Measurements from ENCODE around the gene MYNN.

Gene MYNN

DNA sequence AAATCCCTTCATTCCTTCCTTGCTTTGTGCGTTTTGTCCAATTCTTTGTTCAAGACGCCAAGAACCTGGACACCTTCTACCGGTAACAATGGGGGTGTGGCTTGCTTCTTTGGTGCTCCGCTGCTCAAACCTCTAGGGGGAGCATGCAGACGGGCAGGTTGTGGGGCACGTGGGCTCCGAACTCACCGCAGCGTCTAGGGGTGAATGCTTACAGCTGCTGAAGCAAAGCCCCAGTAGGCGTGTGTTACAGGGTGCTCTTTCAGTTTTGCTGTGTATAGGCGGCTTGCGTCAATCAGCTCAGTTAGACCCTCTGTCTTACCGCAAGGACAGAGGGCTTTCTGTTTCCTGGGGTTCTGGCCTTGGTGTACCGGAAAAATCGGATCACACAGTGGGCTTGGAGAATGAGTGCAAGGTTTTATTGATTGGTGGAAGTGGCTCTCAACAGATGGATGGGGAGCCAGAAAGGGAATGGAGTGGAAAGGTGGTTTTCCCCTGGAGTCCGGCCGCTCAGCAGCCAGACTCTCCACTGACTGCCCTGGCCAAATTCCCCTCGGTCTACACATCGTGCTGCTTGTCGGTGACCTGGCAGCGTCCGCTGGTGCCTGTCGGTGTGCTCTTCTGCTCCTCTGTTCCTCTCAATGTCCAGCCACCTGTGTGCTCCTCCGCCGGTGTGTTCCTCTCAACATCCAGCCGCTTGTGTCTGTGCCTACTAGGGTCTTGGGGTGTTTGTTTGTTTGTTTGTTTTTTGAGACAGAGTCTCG lies 40.7 kb downstream of the MYNN start:
- DNase-seq (ENCODE audit: low read depth) = no peak
- no peak overlapping the region for H3K4me3 ChIP-seq (ENCODE audit: low read depth, low read length)

DNA sequence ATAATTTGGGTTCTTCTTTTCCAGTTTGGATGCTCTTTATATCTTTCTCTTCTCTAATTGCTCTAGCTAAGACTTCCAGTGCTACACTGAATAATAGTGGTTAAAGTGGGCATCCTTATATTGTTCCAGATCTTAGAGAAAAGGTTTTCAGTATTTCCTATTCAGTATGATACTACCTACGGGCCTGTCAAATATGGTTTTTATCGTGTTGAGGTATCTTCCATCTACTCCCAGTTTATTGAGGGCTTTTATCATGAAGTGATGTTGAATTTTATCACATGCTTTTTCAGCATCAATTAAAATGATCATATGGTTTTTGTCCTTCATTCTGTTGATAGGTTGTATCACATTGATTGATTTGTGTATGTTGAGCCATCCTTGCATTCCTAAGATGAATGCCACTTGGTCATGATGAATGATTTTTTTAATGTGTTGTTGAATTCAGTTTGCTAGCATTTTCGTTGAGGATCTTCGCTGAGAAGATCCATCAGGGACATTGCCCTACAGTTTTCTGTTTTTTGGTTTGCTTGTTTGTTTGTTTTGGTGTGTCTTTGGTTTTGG lies 42.5 kb downstream of the MYNN start:
- TF ChIP-seq, protein P1, sequence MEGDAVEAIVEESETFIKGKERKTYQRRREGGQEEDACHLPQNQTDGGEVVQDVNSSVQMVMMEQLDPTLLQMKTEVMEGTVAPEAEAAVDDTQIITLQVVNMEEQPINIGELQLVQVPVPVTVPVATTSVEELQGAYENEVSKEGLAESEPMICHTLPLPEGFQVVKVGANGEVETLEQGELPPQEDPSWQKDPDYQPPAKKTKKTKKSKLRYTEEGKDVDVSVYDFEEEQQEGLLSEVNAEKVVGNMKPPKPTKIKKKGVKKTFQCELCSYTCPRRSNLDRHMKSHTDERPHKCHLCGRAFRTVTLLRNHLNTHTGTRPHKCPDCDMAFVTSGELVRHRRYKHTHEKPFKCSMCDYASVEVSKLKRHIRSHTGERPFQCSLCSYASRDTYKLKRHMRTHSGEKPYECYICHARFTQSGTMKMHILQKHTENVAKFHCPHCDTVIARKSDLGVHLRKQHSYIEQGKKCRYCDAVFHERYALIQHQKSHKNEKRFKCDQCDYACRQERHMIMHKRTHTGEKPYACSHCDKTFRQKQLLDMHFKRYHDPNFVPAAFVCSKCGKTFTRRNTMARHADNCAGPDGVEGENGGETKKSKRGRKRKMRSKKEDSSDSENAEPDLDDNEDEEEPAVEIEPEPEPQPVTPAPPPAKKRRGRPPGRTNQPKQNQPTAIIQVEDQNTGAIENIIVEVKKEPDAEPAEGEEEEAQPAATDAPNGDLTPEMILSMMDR (IDR thresholded peaks at IDR 0.05; ENCODE audit: control insufficient read depth, extremely low read depth, insufficient read depth) = no peak
- DNase-seq (ENCODE audit: low read depth) = no peak
- no peak overlapping the region for H3K4me3 ChIP-seq (ENCODE audit: low read depth, low read length)

More for the DNA sequence above, 40.7 kb downstream of the MYNN start:
- TF ChIP-seq, protein P1 (IDR thresholded peaks at IDR 0.05; ENCODE audit: control insufficient read depth, extremely low read depth, insufficient read depth) = no peak

DNA sequence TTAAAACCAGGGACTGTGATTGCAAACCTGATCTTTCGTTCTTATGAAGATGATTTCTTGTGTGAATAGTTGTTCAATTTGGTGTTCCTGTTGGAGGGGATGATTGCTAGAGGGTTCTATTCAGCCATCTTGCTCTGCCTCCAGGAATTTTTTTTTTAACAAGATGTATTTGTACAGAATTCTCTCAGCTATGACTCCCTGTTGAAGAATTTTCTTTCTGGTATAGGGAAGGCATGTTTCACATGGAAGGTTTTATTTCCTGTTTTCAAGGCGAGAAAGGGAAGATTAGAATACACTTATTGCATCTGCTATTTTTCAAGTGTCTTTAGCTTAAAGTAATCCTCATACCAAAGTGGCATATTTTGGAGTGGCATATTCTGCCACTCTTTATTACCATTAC lies 45.1 kb downstream of the MYNN start:
- no peak overlapping the region for H3K4me3 ChIP-seq (ENCODE audit: low read depth, low read length)
- TF ChIP-seq, protein P1 (IDR thresholded peaks at IDR 0.05; ENCODE audit: control insufficient read depth, extremely low read depth, insufficient read depth) = no peak
- no peak for DNase-seq (ENCODE audit: low read depth)

GRCh38 chr3:169822091-169822490 lies 48.9 kb downstream of the MYNN start:
- TF ChIP-seq, protein P1 (IDR thresholded peaks at IDR 0.05; ENCODE audit: control insufficient read depth, extremely low read depth, insufficient read depth) = no peak
- H3K4me3 ChIP-seq (ENCODE audit: low read depth, low read length) = no peak overlapping the region
- DNase-seq (ENCODE audit: low read depth) = no peak

GRCh38 chr3:169822540-169822939 lies 49.3 kb downstream of the MYNN start:
- H3K4me3 ChIP-seq (ENCODE audit: low read depth, low read length) = no peak overlapping the region
- DNase-seq (ENCODE audit: low read depth) = no peak
- TF ChIP-seq, protein P1 (IDR thresholded peaks at IDR 0.05; ENCODE audit: control insufficient read depth, extremely low read depth, insufficient read depth) = no peak

DNA sequence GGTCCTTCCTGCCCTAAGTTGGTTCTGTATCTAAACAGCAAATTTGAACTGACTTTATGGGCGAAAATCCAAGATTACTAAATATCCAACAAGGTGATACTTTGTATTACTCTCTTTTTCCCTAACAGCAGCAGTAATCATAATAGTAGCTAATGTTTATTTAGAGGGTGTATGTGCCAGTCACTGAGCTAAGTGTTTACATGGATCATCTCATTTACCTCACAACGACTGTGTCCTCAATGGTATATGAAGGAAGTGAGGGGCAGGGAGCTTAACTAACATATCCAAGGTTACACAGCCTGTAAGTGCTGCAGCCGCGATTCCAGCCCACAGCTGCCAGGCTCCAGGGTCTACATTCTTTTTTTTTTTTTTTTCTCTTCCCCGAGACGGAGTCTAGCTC lies 49.8 kb downstream of the MYNN start:
- DNase-seq (ENCODE audit: low read depth) = no peak
- no peak overlapping the region for H3K4me3 ChIP-seq (ENCODE audit: low read depth, low read length)
- TF ChIP-seq, protein P1 (IDR thresholded peaks at IDR 0.05; ENCODE audit: control insufficient read depth, extremely low read depth, insufficient read depth) = no peak

Measured in LNCaP clone FGC (cell line).